Mammary epithelial cell (primary cell): ENCODE measurements around the gene PSMD9.

Source experiments
- EZH2 ChIP-seq: IDR thresholded peaks from 2 replicates; pipeline ENCODE4 v1.6.1; 2012; ENCODE audit warnings: low read length, inconsistent platforms, borderline replicate concordance
- TF ChIP-seq, protein P1 (sequence below), 2 donors: IDR thresholded peaks in 1 of 2; conservative IDR thresholded peaks in 1 of 2; 2 replicates each; pipeline ENCODE4 v1.5.1; 2011 to 2012; ENCODE audit warnings: inconsistent platforms in 2 of 2, low read length in 2 of 2, mild to moderate bottlenecking in 2 of 2, control low read depth in 1 of 2, low read depth in 1 of 2; ENCODE audit not compliant: insufficient read depth in 1 of 2; ENCODE audit errors: extremely low read depth in 1 of 2

GRCh38 chr12:121839993-121840761 lies 48.4 kb upstream of the PSMD9 start:
- TF ChIP-seq, protein P1, sequence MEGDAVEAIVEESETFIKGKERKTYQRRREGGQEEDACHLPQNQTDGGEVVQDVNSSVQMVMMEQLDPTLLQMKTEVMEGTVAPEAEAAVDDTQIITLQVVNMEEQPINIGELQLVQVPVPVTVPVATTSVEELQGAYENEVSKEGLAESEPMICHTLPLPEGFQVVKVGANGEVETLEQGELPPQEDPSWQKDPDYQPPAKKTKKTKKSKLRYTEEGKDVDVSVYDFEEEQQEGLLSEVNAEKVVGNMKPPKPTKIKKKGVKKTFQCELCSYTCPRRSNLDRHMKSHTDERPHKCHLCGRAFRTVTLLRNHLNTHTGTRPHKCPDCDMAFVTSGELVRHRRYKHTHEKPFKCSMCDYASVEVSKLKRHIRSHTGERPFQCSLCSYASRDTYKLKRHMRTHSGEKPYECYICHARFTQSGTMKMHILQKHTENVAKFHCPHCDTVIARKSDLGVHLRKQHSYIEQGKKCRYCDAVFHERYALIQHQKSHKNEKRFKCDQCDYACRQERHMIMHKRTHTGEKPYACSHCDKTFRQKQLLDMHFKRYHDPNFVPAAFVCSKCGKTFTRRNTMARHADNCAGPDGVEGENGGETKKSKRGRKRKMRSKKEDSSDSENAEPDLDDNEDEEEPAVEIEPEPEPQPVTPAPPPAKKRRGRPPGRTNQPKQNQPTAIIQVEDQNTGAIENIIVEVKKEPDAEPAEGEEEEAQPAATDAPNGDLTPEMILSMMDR (conservative IDR thresholded peaks at IDR 0.05 in 1 of 2, IDR thresholded peaks at IDR 0.05 in 1 of 2; ENCODE audit: extremely low read depth in 1 of 2, insufficient read depth in 1 of 2, low read depth in 1 of 2, low read length in 2 of 2): no peak
- no peak for TF ChIP-seq EZH2
